ENCODE measurements around the gene PODXL2. TPM values are rescaled to one million over a fixed set of nuclear protein-coding genes. Genes with fewer than 3 reads are reported as not detected.

Gene PODXL2
- total RNA-seq, 1 donor from 2014 or later = 28.9 TPM

DNA sequence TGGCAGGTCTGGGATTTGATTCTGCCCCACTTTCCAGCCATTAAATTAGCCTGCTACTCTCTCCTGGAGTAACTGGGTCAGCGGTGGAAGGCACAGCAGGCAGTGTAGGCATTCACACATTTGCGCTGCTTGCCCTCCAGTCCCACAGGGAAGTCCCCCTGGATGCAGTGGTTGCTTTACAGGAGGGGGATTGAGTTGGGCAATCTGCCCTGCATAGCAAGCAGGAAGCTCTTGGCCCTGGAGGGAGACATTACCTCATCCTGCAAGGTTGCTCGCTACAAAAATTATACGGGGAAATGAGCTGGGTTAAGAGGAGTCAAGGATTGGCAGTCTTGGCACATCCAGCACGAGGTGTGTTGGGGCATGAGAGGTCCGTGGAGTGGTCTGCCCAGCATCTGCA is 16.0 kb upstream of the PODXL2 start:
- H3K4me3 ChIP-seq (ENCODE audit: low read depth, low read length) = no peak overlapping the region
- TF ChIP-seq CTCF (conservative IDR thresholded peaks at IDR 0.05; ENCODE audit: low read depth, low read length) = no peak
- no peak for DNase-seq (ENCODE audit: low read depth)

- no peak for TF ChIP-seq CTCF (conservative IDR thresholded peaks at IDR 0.05; ENCODE audit: low read depth, low read length)
- DNase-seq (ENCODE audit: low read depth) = no peak
- H3K4me3 ChIP-seq (ENCODE audit: low read depth, low read length) = no peak overlapping the region
Observed at GRCh38 chr3:127613406-127613805, 15.6 kb upstream of the PODXL2 start.

- DNase-seq (ENCODE audit: low read depth) = no peak
- no peak for TF ChIP-seq CTCF (conservative IDR thresholded peaks at IDR 0.05; ENCODE audit: low read depth, low read length)
- H3K4me3 ChIP-seq (ENCODE audit: low read depth, low read length) = no peak overlapping the region
Observed at GRCh38 chr3:127614928-127615589, 13.9 kb upstream of the PODXL2 start.

- DNase-seq (ENCODE audit: low read depth) = no peak
- no peak for TF ChIP-seq CTCF (conservative IDR thresholded peaks at IDR 0.05; ENCODE audit: low read depth, low read length)
- no peak overlapping the region for H3K4me3 ChIP-seq (ENCODE audit: low read depth, low read length)
Observed at GRCh38 chr3:127615631-127616305, 13.2 kb upstream of the PODXL2 start.

GRCh38 chr3:127616836-127617605 is 12.0 kb upstream of the PODXL2 start:
- H3K4me3 ChIP-seq (ENCODE audit: low read depth, low read length) = no peak overlapping the region
- no peak for DNase-seq (ENCODE audit: low read depth)
- no peak for TF ChIP-seq CTCF (conservative IDR thresholded peaks at IDR 0.05; ENCODE audit: low read depth, low read length)

DNA sequence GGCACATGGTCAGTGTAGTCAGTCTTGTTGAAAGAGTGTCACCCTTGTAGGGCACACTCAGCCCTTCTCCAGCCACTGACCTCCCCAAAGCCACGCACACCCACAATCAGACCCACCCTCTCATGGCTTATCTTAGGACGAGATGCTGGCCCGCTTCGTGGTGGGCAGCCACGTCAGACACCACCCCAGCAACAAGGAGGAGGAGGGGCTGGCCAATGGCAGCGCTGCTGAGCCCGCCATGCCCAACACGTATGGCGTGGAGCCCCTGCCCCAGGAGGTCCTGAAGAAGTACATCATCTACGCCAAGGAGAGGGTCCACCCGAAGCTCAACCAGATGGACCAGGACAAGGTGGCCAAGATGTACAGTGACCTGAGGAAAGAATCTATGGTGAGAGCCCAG is 10.1 kb upstream of the PODXL2 start:
- no peak for TF ChIP-seq CTCF (conservative IDR thresholded peaks at IDR 0.05; ENCODE audit: low read depth, low read length)
- H3K4me3 ChIP-seq (ENCODE audit: low read depth, low read length) = no peak overlapping the region
- no peak for DNase-seq (ENCODE audit: low read depth)
